Measurements from ENCODE around the gene DDX10.

The DDX10 gene

DNA sequence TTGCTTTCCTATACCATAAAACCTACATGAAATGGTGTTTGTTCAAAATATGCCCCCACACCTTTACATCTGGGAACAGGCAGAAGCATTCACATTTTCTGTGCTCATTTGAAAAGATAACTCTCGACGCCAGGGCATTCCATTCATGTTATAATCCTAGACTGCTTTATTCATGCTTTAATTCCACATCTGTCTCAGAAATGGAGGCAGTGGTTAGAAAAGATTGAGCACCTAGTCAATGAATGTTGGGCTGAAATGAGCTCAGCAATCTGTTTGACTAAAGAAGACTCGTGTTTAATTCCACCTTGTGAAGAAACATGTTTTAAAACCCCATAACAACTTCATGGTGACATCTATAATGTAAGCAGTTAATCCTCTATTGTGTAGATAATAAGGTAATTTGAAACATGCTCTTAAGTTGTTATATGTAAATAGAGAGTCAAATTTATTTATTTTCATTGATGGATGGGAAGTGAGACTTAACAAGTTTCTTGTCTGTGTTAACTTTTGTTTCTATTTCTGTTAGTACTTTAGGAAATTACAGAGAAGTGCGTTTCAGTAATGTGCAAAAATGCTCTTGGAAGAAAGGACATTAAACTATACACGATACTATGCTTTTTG, 217.5 kb downstream of the DDX10 start:
- Histone ChIP-seq H4K91ac (ENCODE audit: low read depth, low read length, poor library complexity) (no peak overlapping the region), H3K18ac (ENCODE audit: low read length) (no peak overlapping the region)

DNA sequence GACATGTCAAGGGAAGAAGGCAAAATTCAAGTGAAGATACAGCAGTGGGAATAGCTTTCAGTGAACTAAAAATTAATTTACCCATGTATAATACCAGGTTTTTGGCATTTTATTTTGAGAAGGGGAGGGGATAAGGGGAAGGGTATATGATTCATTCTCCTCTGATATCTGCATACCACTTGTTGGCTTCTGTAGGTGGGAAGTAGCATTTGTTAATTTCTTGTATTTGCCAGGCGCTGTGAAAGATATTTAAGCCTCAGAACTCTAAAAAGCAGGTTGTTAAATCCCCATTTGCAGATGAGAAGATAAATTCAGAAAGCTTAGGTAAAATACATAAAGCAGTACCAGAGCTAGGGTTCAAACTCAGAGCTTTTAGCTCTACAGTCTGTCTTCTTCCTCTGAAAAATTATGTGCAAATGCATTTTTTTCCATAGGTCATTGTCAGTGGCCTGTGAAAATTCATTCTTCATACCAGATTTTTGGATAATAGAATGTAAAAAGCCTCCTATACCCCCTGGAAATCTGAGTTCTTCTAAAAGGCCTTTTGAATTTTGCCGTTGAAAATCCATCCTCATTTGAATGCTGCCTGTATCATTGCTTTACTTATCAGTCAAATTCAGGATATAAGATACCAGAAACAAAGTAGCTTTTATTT, 221.3 kb downstream of the DDX10 start:
- Histone ChIP-seq H3K4me3 (ENCODE audit: low read length in 2 of 2) (no peak overlapping the region), H2BK120ac (ENCODE audit: low read depth, low read length) (no peak overlapping the region), H4K8ac (ENCODE audit: low read depth, low read length) (no peak overlapping the region), H3K23ac (ENCODE audit: low read depth, low read length, poor library complexity) (no peak overlapping the region), H3K4me2 (ENCODE audit: insufficient read depth, low read length, poor library complexity, severe bottlenecking) (no peak overlapping the region), H3K4ac (ENCODE audit: low read length) (no peak overlapping the region), H3K18ac (ENCODE audit: low read length) (no peak overlapping the region), H2AK5ac (ENCODE audit: low read depth, low read length) (no peak overlapping the region), H2BK12ac (ENCODE audit: low read length) (no peak overlapping the region), H3K27ac (replicated peaks; ENCODE audit: low read length) (no peak overlapping the region), H3K79me1 (ENCODE audit: low read depth, low read length) (no peaks in the 10 kb centered on the region), H4K91ac (ENCODE audit: low read depth, low read length, poor library complexity) (no peak overlapping the region), H3K14ac (ENCODE audit: low read length) (no peak overlapping the region), H3K27me3 (ENCODE audit: control insufficient read depth in 3 of 3, insufficient read depth in 3 of 3, low read depth in 1 of 3, low read length in 3 of 3) (no peaks in the 10 kb centered on the region), H2BK5ac (ENCODE audit: low read length) (no peak overlapping the region), H2AFZ (ENCODE audit: low read length) (no peak overlapping the region), H3K4me1 (ENCODE audit: control insufficient read depth in 2 of 2, insufficient read depth in 1 of 2, low read depth in 1 of 2, low read length in 2 of 2) (peaks cover 2 to 8% of the 10 kb centered on the region in 2 donors), H3K9ac (ENCODE audit: low read depth, low read length, poor library complexity) (no peak overlapping the region), H3K36me3 (replicated peaks in 1 of 2; ENCODE audit: control insufficient read depth in 2 of 2, insufficient read depth in 2 of 2, low read length in 2 of 2) (no peaks in the 10 kb centered on the region), H3K9me3 (replicated peaks in 1 of 2; ENCODE audit: control insufficient read depth in 2 of 2, insufficient read depth in 1 of 2, low read depth in 1 of 2, low read length in 2 of 2) (no peaks in the 10 kb centered on the region), H2BK15ac (ENCODE audit: low read length) (no peak overlapping the region)
- no CpG with 5 or more reads among the region's 2 CpGs for WGBS, 2 donors (ENCODE audit: extremely low coverage in 2 of 2, insufficient read length in 2 of 2, insufficient replicate concordance in 1 of 2)
- DNase-seq (ENCODE audit: low spot score) = no peak

More for the DNA sequence above, 217.5 kb downstream of the DDX10 start:
- no peak for DNase-seq (ENCODE audit: low spot score)
- Histone ChIP-seq H3K9ac (ENCODE audit: low read depth, low read length, poor library complexity) (no peak overlapping the region), H4K8ac (ENCODE audit: low read depth, low read length) (no peak overlapping the region), H3K4me3 (ENCODE audit: low read length in 2 of 2) (no peak overlapping the region), H3K27ac (replicated peaks; ENCODE audit: low read length) (no peak overlapping the region), H2BK120ac (ENCODE audit: low read depth, low read length) (no peak overlapping the region), H3K36me3 (replicated peaks in 1 of 2; ENCODE audit: control insufficient read depth in 2 of 2, insufficient read depth in 2 of 2, low read length in 2 of 2) (no peaks in the 10 kb centered on the region), H3K4me1 (ENCODE audit: control insufficient read depth in 2 of 2, insufficient read depth in 1 of 2, low read depth in 1 of 2, low read length in 2 of 2) (peaks cover 0 to 1% of the 10 kb centered on the region in 2 donors), H3K27me3 (ENCODE audit: control insufficient read depth in 3 of 3, insufficient read depth in 3 of 3, low read depth in 1 of 3, low read length in 3 of 3) (no peaks in the 10 kb centered on the region), H2BK5ac (ENCODE audit: low read length) (no peak overlapping the region), H3K79me1 (ENCODE audit: low read depth, low read length) (no peaks in the 10 kb centered on the region), H2BK12ac (ENCODE audit: low read length) (no peak overlapping the region), H3K23ac (ENCODE audit: low read depth, low read length, poor library complexity) (no peak overlapping the region), H2AK5ac (ENCODE audit: low read depth, low read length) (no peak overlapping the region), H2AFZ (ENCODE audit: low read length) (no peak overlapping the region), H2BK15ac (ENCODE audit: low read length) (no peak overlapping the region), H3K4me2 (ENCODE audit: insufficient read depth, low read length, poor library complexity, severe bottlenecking) (no peak overlapping the region), H3K14ac (ENCODE audit: low read length) (no peak overlapping the region), H3K4ac (ENCODE audit: low read length) (no peak overlapping the region), H3K9me3 (replicated peaks in 1 of 2; ENCODE audit: control insufficient read depth in 2 of 2, insufficient read depth in 1 of 2, low read depth in 1 of 2, low read length in 2 of 2) (no peaks in the 10 kb centered on the region)
- no CpG with 5 or more reads among the region's 5 CpGs for WGBS, 2 donors (ENCODE audit: extremely low coverage in 2 of 2, insufficient read length in 2 of 2, insufficient replicate concordance in 1 of 2)

DNA sequence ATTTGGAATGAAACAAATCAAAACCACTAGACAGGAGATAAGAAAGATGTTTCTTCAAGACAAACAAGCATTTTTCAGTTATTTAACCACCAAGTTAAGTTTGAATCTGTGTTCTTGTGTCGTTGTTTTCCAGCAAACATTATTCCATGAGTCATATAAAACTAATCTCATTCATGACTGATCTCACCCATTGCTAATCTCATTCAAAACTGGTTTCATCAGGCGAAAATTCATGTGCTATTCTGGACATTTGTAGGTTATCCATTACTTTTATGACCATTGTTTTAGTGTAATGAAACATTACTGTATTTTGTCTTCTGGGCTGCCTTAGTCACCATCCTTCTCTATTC, 221.8 kb downstream of the DDX10 start:
- no peak overlapping the region for H2AK5ac ChIP-seq (ENCODE audit: low read depth, low read length)
- no peak overlapping the region for H3K18ac ChIP-seq (ENCODE audit: low read length)
- H2BK15ac ChIP-seq (ENCODE audit: low read length) = no peak overlapping the region
- no peak overlapping the region for H3K4me3 ChIP-seq (ENCODE audit: low read length in 2 of 2)
- no peak overlapping the region for H3K27ac ChIP-seq (replicated peaks; ENCODE audit: low read length)
- no peak overlapping the region for H2BK5ac ChIP-seq (ENCODE audit: low read length)
- H3K4me2 ChIP-seq (ENCODE audit: insufficient read depth, low read length, poor library complexity, severe bottlenecking) = no peak overlapping the region
- H4K8ac ChIP-seq (ENCODE audit: low read depth, low read length) = no peak overlapping the region
- no peaks in the 10 kb centered on the region for H3K36me3 ChIP-seq (replicated peaks in 1 of 2; ENCODE audit: control insufficient read depth in 2 of 2, insufficient read depth in 2 of 2, low read length in 2 of 2)
- H3K4ac ChIP-seq (ENCODE audit: low read length) = no peak overlapping the region
- no peaks in the 10 kb centered on the region for H3K79me1 ChIP-seq (ENCODE audit: low read depth, low read length)
- DNase-seq (ENCODE audit: low spot score) = no peak
- no peak overlapping the region for H3K14ac ChIP-seq (ENCODE audit: low read length)
- WGBS, 2 donors (ENCODE audit: extremely low coverage in 2 of 2, insufficient read length in 2 of 2, insufficient replicate concordance in 1 of 2) = no CpG with 5 or more reads among the region's 2 CpGs
- H2AFZ ChIP-seq (ENCODE audit: low read length) = no peak overlapping the region
- H3K9me3 ChIP-seq (replicated peaks in 1 of 2; ENCODE audit: control insufficient read depth in 2 of 2, insufficient read depth in 1 of 2, low read depth in 1 of 2, low read length in 2 of 2) = no peaks in the 10 kb centered on the region
- no peak overlapping the region for H2BK12ac ChIP-seq (ENCODE audit: low read length)
- H3K27me3 ChIP-seq (ENCODE audit: control insufficient read depth in 3 of 3, insufficient read depth in 3 of 3, low read depth in 1 of 3, low read length in 3 of 3) = no peaks in the 10 kb centered on the region
- peaks cover 4 to 10% of the 10 kb centered on the region in 2 donors for H3K4me1 ChIP-seq (ENCODE audit: control insufficient read depth in 2 of 2, insufficient read depth in 1 of 2, low read depth in 1 of 2, low read length in 2 of 2)
- no peak overlapping the region for H2BK120ac ChIP-seq (ENCODE audit: low read depth, low read length)
- no peak overlapping the region for H4K91ac ChIP-seq (ENCODE audit: low read depth, low read length, poor library complexity)
- no peak overlapping the region for H3K23ac ChIP-seq (ENCODE audit: low read depth, low read length, poor library complexity)
- H3K9ac ChIP-seq (ENCODE audit: low read depth, low read length, poor library complexity) = no peak overlapping the region

DNA sequence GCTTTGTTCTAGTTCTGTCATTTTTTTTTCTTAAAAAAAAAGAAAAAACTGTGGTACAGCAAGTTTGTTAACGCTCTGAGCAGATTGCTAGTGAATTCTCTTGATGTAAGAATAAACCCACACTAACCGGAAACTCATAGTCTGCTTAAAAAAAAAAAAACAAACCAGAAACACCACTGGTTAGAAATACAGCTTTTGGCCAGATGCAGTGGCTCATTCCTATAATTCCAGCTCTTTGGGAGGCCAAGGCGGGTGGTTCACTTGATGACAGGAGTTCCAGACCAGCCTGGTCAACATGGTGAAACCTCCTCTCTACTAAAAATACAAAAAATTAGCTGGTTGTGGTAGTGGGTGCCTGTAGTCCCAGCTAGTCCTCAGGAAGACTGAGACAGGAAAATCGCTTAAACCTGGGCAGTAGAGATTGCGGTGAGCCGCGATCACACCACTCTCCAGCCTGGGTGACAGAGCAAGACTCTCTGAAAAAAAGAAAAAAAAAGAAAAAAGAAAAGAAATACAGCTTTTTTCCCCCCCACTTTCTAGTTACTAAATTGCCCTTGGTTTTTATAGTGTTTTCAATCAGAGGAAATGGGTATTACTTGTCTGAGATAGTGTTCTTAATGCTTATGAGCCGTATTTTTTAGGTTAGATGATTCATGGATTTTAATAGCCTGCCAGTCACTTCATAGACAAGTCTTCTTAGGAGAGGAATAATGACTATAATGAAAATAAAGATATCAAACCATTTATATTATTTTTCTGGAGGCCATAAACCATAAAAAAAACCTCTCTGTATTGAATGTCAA, 222.8 kb downstream of the DDX10 start:
- no peaks in the 10 kb centered on the region for H3K27me3 ChIP-seq (ENCODE audit: control insufficient read depth in 3 of 3, insufficient read depth in 3 of 3, low read depth in 1 of 3, low read length in 3 of 3)
- no peak overlapping the region for H2BK12ac ChIP-seq (ENCODE audit: low read length)
- H3K79me1 ChIP-seq (ENCODE audit: low read depth, low read length) = no peaks in the 10 kb centered on the region
- H3K4ac ChIP-seq (ENCODE audit: low read length) = no peak overlapping the region
- no peak overlapping the region for H3K18ac ChIP-seq (ENCODE audit: low read length)
- no peak overlapping the region for H4K91ac ChIP-seq (ENCODE audit: low read depth, low read length, poor library complexity)
- H2BK5ac ChIP-seq (ENCODE audit: low read length) = no peak overlapping the region
- H3K4me3 ChIP-seq (ENCODE audit: low read length in 2 of 2) = no peak overlapping the region
- H2AFZ ChIP-seq (ENCODE audit: low read length) = no peak overlapping the region
- H3K9me3 ChIP-seq (replicated peaks in 1 of 2; ENCODE audit: control insufficient read depth in 2 of 2, insufficient read depth in 1 of 2, low read depth in 1 of 2, low read length in 2 of 2) = no peaks in the 10 kb centered on the region
- no peak for DNase-seq (ENCODE audit: low spot score)
- no peak overlapping the region for H2AK5ac ChIP-seq (ENCODE audit: low read depth, low read length)
- no CpG with 5 or more reads among the region's 8 CpGs for WGBS, 2 donors (ENCODE audit: extremely low coverage in 2 of 2, insufficient read length in 2 of 2, insufficient replicate concordance in 1 of 2)
- H3K14ac ChIP-seq (ENCODE audit: low read length) = no peak overlapping the region
- H2BK120ac ChIP-seq (ENCODE audit: low read depth, low read length) = no peak overlapping the region
- H3K27ac ChIP-seq (replicated peaks; ENCODE audit: low read length) = no peak overlapping the region
- H3K36me3 ChIP-seq (replicated peaks in 1 of 2; ENCODE audit: control insufficient read depth in 2 of 2, insufficient read depth in 2 of 2, low read length in 2 of 2) = no peaks in the 10 kb centered on the region
- H3K23ac ChIP-seq (ENCODE audit: low read depth, low read length, poor library complexity) = no peak overlapping the region
- peaks cover 4 to 12% of the 10 kb centered on the region in 2 donors for H3K4me1 ChIP-seq (ENCODE audit: control insufficient read depth in 2 of 2, insufficient read depth in 1 of 2, low read depth in 1 of 2, low read length in 2 of 2)
- no peak overlapping the region for H4K8ac ChIP-seq (ENCODE audit: low read depth, low read length)
- no peak overlapping the region for H2BK15ac ChIP-seq (ENCODE audit: low read length)
- no peak overlapping the region for H3K9ac ChIP-seq (ENCODE audit: low read depth, low read length, poor library complexity)
- H3K4me2 ChIP-seq (ENCODE audit: insufficient read depth, low read length, poor library complexity, severe bottlenecking) = no peak overlapping the region

Measured in neuronal stem cell (in vitro differentiated cells).